ENCODE measurements around the gene BST2. TPM values are rescaled to one million over a fixed set of nuclear protein-coding genes. Genes with fewer than 3 reads are reported as not detected.

BST2 gene
- polyA plus RNA-seq, 1 of the 3 experiments (the other 2 are of a cell fraction): 5.7 TPM

- Histone ChIP-seq H3K4me3 (ENCODE audit: low read depth in 2 of 2, low read length in 1 of 2) (peak overlapping the region; percentile 59 to 65), H3K4me1 (ENCODE audit: control insufficient read depth in 1 of 2, insufficient read depth in 2 of 2, low read depth in 1 of 2, low read length in 1 of 2) (peaks cover 0 to 7% of the 10 kb centered on the region in 2 experiments; a peak in 1 of 4 replicates), H3K9me3 (no peaks in the 10 kb centered on the region), H3K4me2 (peak overlapping the region; percentile 85), H3K9ac (no peak overlapping the region), H2AFZ (ENCODE audit: low read depth) (peak overlapping the region; percentile 92), H3K27me3 (ENCODE audit: insufficient read depth) (no peaks in the 10 kb centered on the region), H3K36me3 (replicated peaks in 1 of 2; ENCODE audit: control insufficient read depth in 1 of 2, insufficient read depth in 2 of 2, low read length in 1 of 2) (no peaks in the 10 kb centered on the region), H3K27ac (ENCODE audit: low read depth in 2 of 2, low read length in 1 of 2) (peak overlapping the region in 1 of 2 experiments; percentile 24; a peak in 1 of 4 replicates), H3K79me2 (ENCODE audit: insufficient read depth) (no peaks in the 10 kb centered on the region), H4K20me1 (ENCODE audit: insufficient read depth) (no peaks in the 10 kb centered on the region), H3K9me2 (no peaks in the 10 kb centered on the region), H3F3A (replicated peaks; ENCODE audit: insufficient read depth) (peaks cover 6% of the 10 kb centered on the region)
- 22% methylated on average over 24 of the region's 26 CpGs for WGBS (ENCODE audit: low lambda C conversion rate)
- CTCF ChIA-PET: interaction anchor here (0.6 to 5.3 kb wide), 23 partner anchors 10 to 149 kb away, joined by 3 to 69 read pairs (median 4); partner anchors contain the start of genes BST2 and DDA1
- peak; percentile 48; the same call in 1 of the 2 replicates for TF ChIP-seq MAX (IDR thresholded peaks at IDR 0.05; ENCODE audit: low read depth)
- peak; percentile 79 for TF ChIP-seq MXI1 (IDR thresholded peaks at IDR 0.05; ENCODE audit: low read depth, low read length)
- no peak for TF ChIP-seq MEF2A (IDR thresholded peaks at IDR 0.05; ENCODE audit: borderline replicate concordance, low read depth)
- POLR2A ChIA-PET: interaction anchor here (1.0 kb wide), 1 partner anchor 12 kb away, joined by 4 read pairs; no protein-coding TSS in a partner anchor
- DNase-seq: peak; percentile 52
Measured at GRCh38 chr19:17391371-17392151, 13.9 kb downstream of the BST2 start.

GRCh38 chr19:17390665-17391370 lies 14.6 kb downstream of the BST2 start:
- peak overlapping the region; percentile 20; the same call in 1 of the 2 replicates for H3K9ac ChIP-seq
- H3K79me2 ChIP-seq (ENCODE audit: insufficient read depth): no peaks in the 10 kb centered on the region
- H3K4me2 ChIP-seq: peak overlapping the region; percentile 85
- peak overlapping the region; percentile 92; the same call in 1 of the 2 replicates for H2AFZ ChIP-seq (ENCODE audit: low read depth)
- CTCF ChIA-PET: interaction anchor here (0.7 to 5.3 kb wide), 24 partner anchors 9 to 149 kb away, joined by 3 to 69 read pairs (median 4); partner anchors contain the start of genes BST2, DDA1, MVB12A and NXNL1
- no peaks in the 10 kb centered on the region for H4K20me1 ChIP-seq (ENCODE audit: insufficient read depth)
- no peaks in the 10 kb centered on the region for H3K36me3 ChIP-seq (replicated peaks in 1 of 2; ENCODE audit: control insufficient read depth in 1 of 2, insufficient read depth in 2 of 2, low read length in 1 of 2)
- H3K4me1 ChIP-seq (ENCODE audit: control insufficient read depth in 1 of 2, insufficient read depth in 2 of 2, low read depth in 1 of 2, low read length in 1 of 2): peaks cover 0 to 7% of the 10 kb centered on the region in 2 experiments; a peak in 1 of 4 replicates
- peak overlapping the region in 1 of 2 experiments; percentile 63; a peak in 2 of 4 replicates for H3K27ac ChIP-seq (ENCODE audit: low read depth in 2 of 2, low read length in 1 of 2)
- H3K27me3 ChIP-seq (ENCODE audit: insufficient read depth): no peaks in the 10 kb centered on the region
- no peaks in the 10 kb centered on the region for H3K9me3 ChIP-seq
- H3K4me3 ChIP-seq (ENCODE audit: low read depth in 2 of 2, low read length in 1 of 2): peak overlapping the region; percentile 59 to 65
- POLR2A ChIA-PET: interaction anchor here (1.0 kb wide), 1 partner anchor 13 kb away, joined by 4 read pairs; no protein-coding TSS in a partner anchor
- peak; percentile 99 for DNase-seq
- H3F3A ChIP-seq (replicated peaks; ENCODE audit: insufficient read depth): peaks cover 6% of the 10 kb centered on the region
- H3K9me2 ChIP-seq: no peaks in the 10 kb centered on the region
- 1% methylated on average over 30 of the region's 50 CpGs for WGBS (ENCODE audit: low lambda C conversion rate)
- TF ChIP-seq SMC3 (IDR thresholded peaks at IDR 0.05; ENCODE audit: low read depth, low read length) (peak; percentile 42), CTCF (IDR thresholded peaks at IDR 0.05) (peak; percentile 62), YY1 (IDR thresholded peaks at IDR 0.05; ENCODE audit: low read depth) (no peak), RCOR1 (IDR thresholded peaks at IDR 0.05; ENCODE audit: low read length) (no peak), NFIC (IDR thresholded peaks at IDR 0.05; ENCODE audit: borderline replicate concordance) (no peak), JUND (IDR thresholded peaks at IDR 0.05) (no peak), TCF12 (IDR thresholded peaks at IDR 0.05) (no peak), TEAD4 (IDR thresholded peaks at IDR 0.05; ENCODE audit: borderline replicate concordance, insufficient read depth) (no peak), POLR2AphosphoS5 (IDR thresholded peaks at IDR 0.05; ENCODE audit: low read depth, low read length) (no peak), EP300 (IDR thresholded peaks at IDR 0.05; ENCODE audit: borderline replicate concordance in 1 of 2, low read depth in 1 of 2, low read length in 1 of 2) (no peak), RFX5 (IDR thresholded peaks at IDR 0.05; ENCODE audit: low read length) (peak; percentile 80), PBX3 (IDR thresholded peaks at IDR 0.05) (peak; percentile 43; the same call in 1 of the 2 replicates), GATA2 (CRISPR knock-in tag; IDR thresholded peaks at IDR 0.05) (no peak), RXRA (IDR thresholded peaks at IDR 0.05; ENCODE audit: borderline replicate concordance, low read depth) (no peak), IRF3 (IDR thresholded peaks at IDR 0.05; ENCODE audit: low read depth, low read length) (no peak), ZBTB33 (IDR thresholded peaks at IDR 0.05; ENCODE audit: borderline replicate concordance, low read depth) (no peak)
